Neutrophil (primary cell): ENCODE results near the gene PDE4D.

Experiments used
- H3K27ac ChIP-seq: fragments of 200-600 bp; sonication (generic); 2 replicates; pipeline ENCODE4 v1.5.1; 2016; ENCODE audit warnings: mild to moderate bottlenecking, moderate library complexity
- H3K27me3 ChIP-seq: fragments of 200-600 bp; sonication (generic); 2 replicates; pipeline ENCODE4 v1.6.0; 2016; ENCODE audit warnings: mild to moderate bottlenecking
- H3K36me3 ChIP-seq: fragments of 200-600 bp; sonication (generic); 2 replicates; pipeline ENCODE4 v1.5.1; 2017
- H3K4me1 ChIP-seq, 2 experiments: fragments of 200-600 bp in 1 of 2; sonication (generic) in 1 of 2; 1 replicate in 1 of 2; 2 replicates in 1 of 2; pipeline versions ENCODE4 v1.5.1 to v1.6.1; 2013 to 2016; ENCODE audit warnings: low read depth in 1 of 2, low read length in 1 of 2, mild to moderate bottlenecking in 1 of 2, moderate library complexity in 1 of 2; ENCODE audit not compliant: control insufficient read depth in 1 of 2, insufficient read depth in 1 of 2
- H3K4me3 ChIP-seq, 2 experiments: fragments of 200-600 bp in 1 of 2; sonication (generic) in 1 of 2; 1 replicate in 1 of 2; 2 replicates in 1 of 2; pipeline ENCODE4 v1.5.1; 2013 to 2016; ENCODE audit warnings: low read depth in 1 of 2, low read length in 1 of 2, mild to moderate bottlenecking in 1 of 2, moderate library complexity in 1 of 2
- H3K9me3 ChIP-seq: fragments of 200-600 bp; sonication (generic); 2 replicates; pipeline ENCODE4 v1.5.1; 2016
- CTCF ChIP-seq: fragments of 200-600 bp; sonication (generic); IDR thresholded peaks from 2 replicates; pipeline ENCODE4 v1.5.1; 2016; ENCODE audit warnings: antibody characterized with exemption

The PDE4D gene

GRCh38 chr5:59188419-59189225, 704.9 kb downstream of the PDE4D start:
- Histone ChIP-seq H3K27me3 (no peaks in the 10 kb centered on the region), H3K4me1 (peaks cover 0 to 8% of the 10 kb centered on the region in 2 experiments), H3K27ac (no peak overlapping the region), H3K4me3 (no peak overlapping the region), H3K36me3 (peaks cover 11% of the 10 kb centered on the region), H3K9me3 (no peaks in the 10 kb centered on the region)
- peak; percentile 72 for TF ChIP-seq CTCF

GRCh38 chr5:59187857-59188256, 705.7 kb downstream of the PDE4D start:
- no peak for TF ChIP-seq CTCF
- no peaks in the 10 kb centered on the region for H3K27me3 ChIP-seq
- no peak overlapping the region for H3K4me3 ChIP-seq
- no peak overlapping the region for H3K27ac ChIP-seq
- peaks cover 0 to 8% of the 10 kb centered on the region in 2 experiments for H3K4me1 ChIP-seq
- H3K9me3 ChIP-seq = no peaks in the 10 kb centered on the region
- H3K36me3 ChIP-seq = peaks cover 14% of the 10 kb centered on the region

- Histone ChIP-seq H3K4me1 (peaks cover 0 to 8% of the 10 kb centered on the region in 2 experiments), H3K9me3 (no peaks in the 10 kb centered on the region), H3K27ac (no peak overlapping the region), H3K36me3 (peaks cover 14% of the 10 kb centered on the region), H3K27me3 (no peaks in the 10 kb centered on the region), H3K4me3 (no peak overlapping the region)
- TF ChIP-seq CTCF = no peak
Observed at GRCh38 chr5:59186623-59187022, 706.9 kb downstream of the PDE4D start.

GRCh38 chr5:59185757-59186385, 707.7 kb downstream of the PDE4D start:
- H3K4me1 ChIP-seq = peaks cover 0 to 8% of the 10 kb centered on the region in 2 experiments
- H3K27ac ChIP-seq = no peak overlapping the region
- H3K27me3 ChIP-seq = no peaks in the 10 kb centered on the region
- H3K36me3 ChIP-seq = peaks cover 14% of the 10 kb centered on the region
- H3K9me3 ChIP-seq = no peaks in the 10 kb centered on the region
- no peak for TF ChIP-seq CTCF
- no peak overlapping the region for H3K4me3 ChIP-seq

GRCh38 chr5:59184769-59185168, 708.8 kb downstream of the PDE4D start:
- Histone ChIP-seq H3K36me3 (peaks cover 20% of the 10 kb centered on the region), H3K4me1 (peaks cover 0 to 8% of the 10 kb centered on the region in 2 experiments), H3K27ac (no peak overlapping the region), H3K4me3 (no peak overlapping the region), H3K27me3 (no peaks in the 10 kb centered on the region), H3K9me3 (no peaks in the 10 kb centered on the region)
- no peak for TF ChIP-seq CTCF
